A673 (cell line): Measurements from ENCODE around the gene JOSD2. TPM values are rescaled to one million over a fixed set of nuclear protein-coding genes. Genes with fewer than 3 reads are reported as not detected.

Source experiments
- BruUV-seq: library from RNA; stranded (reverse); fragments of 400-500 nt; replicated peaks from 2 replicates; lab custom pipeline; 2021; lab: Mats Ljungman, UMichigan
- CTCF ChIA-PET: fragments of 300-600 bp; sonication (Branson Sonifier 250); formaldehyde crosslinking; loops from one replicate; lab custom pipeline; 2022; ENCODE audit warnings: antibody characterized with exemption; lab: Charles Lee
- POLR2A ChIA-PET: fragments of 300-600 bp; sonication (Branson Sonifier 250); formaldehyde crosslinking; loops from one replicate; lab custom pipeline; 2022; ENCODE audit warnings: antibody characterized with exemption; ENCODE audit not compliant: low non-redundant PET; lab: Charles Lee
- DNase-seq: peaks from one replicate; pipeline ENCODE4 v3.0.0-alpha.2; 2015; ENCODE audit warnings: low spot score
- H3K27ac ChIP-seq: fragments of 200-600 bp; sonication (generic); 2 replicates; pipeline ENCODE4 v1.5.1; 2016; ENCODE audit warnings: mixed run types, low read depth, mild to moderate bottlenecking, mixed read lengths, antibody characterized with exemption, low read length; ENCODE audit not compliant: poor library complexity, severe bottlenecking
- H3K27me3 ChIP-seq: fragments of 200-600 bp; sonication (generic); replicated peaks from 2 replicates; pipeline ENCODE4 v1.6.1; 2017; ENCODE audit warnings: mixed run types, low read depth, mild to moderate bottlenecking, mixed read lengths, antibody characterized with exemption, low read length; ENCODE audit not compliant: insufficient read depth, poor library complexity
- H3K36me3 ChIP-seq: fragments of 200-600 bp; sonication (generic); 2 replicates; pipeline ENCODE4 v1.6.1; 2016; ENCODE audit warnings: mixed run types, mild to moderate bottlenecking, mixed read lengths, antibody characterized with exemption, low read length; ENCODE audit not compliant: insufficient read depth, poor library complexity, severe bottlenecking
- H3K4me1 ChIP-seq: fragments of 200-600 bp; sonication (generic); 2 replicates; pipeline ENCODE4 v1.6.1; 2017; ENCODE audit warnings: mixed run types, mild to moderate bottlenecking, mixed read lengths, antibody characterized with exemption, low read length; ENCODE audit not compliant: insufficient read depth, poor library complexity, severe bottlenecking
- H3K4me3 ChIP-seq: fragments of 200-600 bp; sonication (generic); 2 replicates; pipeline ENCODE4 v1.5.1; 2016; ENCODE audit warnings: low read depth, mixed run types, mild to moderate bottlenecking, mixed read lengths, low read length; ENCODE audit not compliant: poor library complexity, severe bottlenecking
- H3K9me3 ChIP-seq: fragments of 200-600 bp; sonication (generic); 2 replicates; pipeline ENCODE4 v1.6.1; 2016; ENCODE audit warnings: mixed run types, low read depth, mild to moderate bottlenecking, mixed read lengths, antibody characterized with exemption, low read length; ENCODE audit not compliant: poor library complexity, severe bottlenecking
- CTCF ChIP-seq: fragments of 300-800, 200-600 bp; sonication (generic); conservative IDR thresholded peaks from 2 replicates; pipeline ENCODE4 v1.5.1; 2017; ENCODE audit warnings: low read depth, mild to moderate bottlenecking, antibody characterized with exemption, low read length, moderate library complexity, mixed read lengths
- EZH2 ChIP-seq: fragments of 200-600 bp; sonication (generic); IDR thresholded peaks from 2 replicates; pipeline ENCODE4 v1.6.1; 2017; ENCODE audit warnings: borderline replicate concordance, low read depth, mild to moderate bottlenecking, mixed read lengths, antibody characterized with exemption, low read length; ENCODE audit not compliant: poor library complexity, severe bottlenecking
- intact Hi-C: fragments of 100-400 bp; cut with micrococcal nuclease; formaldehyde crosslinking; loops from one replicate; pipeline ENCODE4 v1.10.0; 2022; ENCODE audit not compliant: unreplicated experiment
- total RNA-seq: library from RNA; stranded (reverse); gene quantifications from 2 replicates; pipeline ENCODE4 v1.2.3, GENCODE V29; 2021

JOSD2 gene
- total RNA-seq, 1 experiment from 2014 or later = 26.8 TPM

- Histone ChIP-seq H3K27me3 (peaks cover 52% of the 10 kb centered on the region), H3K9me3 (peaks cover 8% of the 10 kb centered on the region), H3K27ac (no peak overlapping the region), H3K36me3 (no peaks in the 10 kb centered on the region), H3K4me3 (no peak overlapping the region), H3K4me1 (no peaks in the 10 kb centered on the region)
- TF ChIP-seq EZH2 = no peak
- no peak for TF ChIP-seq CTCF
- BruUV-seq = no TSS peak
- ChIA-PET POLR2A (no interaction called here), CTCF (interaction anchor here (0.7 kb wide), 1 partner anchor 211 kb away, joined by 3 read pairs; no protein-coding TSS in a partner anchor)
- intact Hi-C loops = no loop called here
- no peak for DNase-seq
Measured at GRCh38 chr19:50488389-50489194, 22.4 kb downstream of the JOSD2 start.

GRCh38 chr19:50486823-50487515 is 24.0 kb downstream of the JOSD2 start:
- CTCF ChIA-PET = interaction anchor here (0.5 to 0.9 kb wide), 2 partner anchors 22 to 183 kb away, joined by 3 to 10 read pairs; no protein-coding TSS in a partner anchor
- Histone ChIP-seq H3K4me3 (no peak overlapping the region), H3K36me3 (no peaks in the 10 kb centered on the region), H3K9me3 (peaks cover 8% of the 10 kb centered on the region), H3K27me3 (peaks cover 36% of the 10 kb centered on the region), H3K27ac (no peak overlapping the region), H3K4me1 (no peaks in the 10 kb centered on the region)
- peak; percentile 67 for TF ChIP-seq CTCF
- TF ChIP-seq EZH2 = no peak
- peak; percentile 78 for DNase-seq
- no TSS peak for BruUV-seq
- POLR2A ChIA-PET = no interaction called here
- intact Hi-C loops = no loop called here

DNA sequence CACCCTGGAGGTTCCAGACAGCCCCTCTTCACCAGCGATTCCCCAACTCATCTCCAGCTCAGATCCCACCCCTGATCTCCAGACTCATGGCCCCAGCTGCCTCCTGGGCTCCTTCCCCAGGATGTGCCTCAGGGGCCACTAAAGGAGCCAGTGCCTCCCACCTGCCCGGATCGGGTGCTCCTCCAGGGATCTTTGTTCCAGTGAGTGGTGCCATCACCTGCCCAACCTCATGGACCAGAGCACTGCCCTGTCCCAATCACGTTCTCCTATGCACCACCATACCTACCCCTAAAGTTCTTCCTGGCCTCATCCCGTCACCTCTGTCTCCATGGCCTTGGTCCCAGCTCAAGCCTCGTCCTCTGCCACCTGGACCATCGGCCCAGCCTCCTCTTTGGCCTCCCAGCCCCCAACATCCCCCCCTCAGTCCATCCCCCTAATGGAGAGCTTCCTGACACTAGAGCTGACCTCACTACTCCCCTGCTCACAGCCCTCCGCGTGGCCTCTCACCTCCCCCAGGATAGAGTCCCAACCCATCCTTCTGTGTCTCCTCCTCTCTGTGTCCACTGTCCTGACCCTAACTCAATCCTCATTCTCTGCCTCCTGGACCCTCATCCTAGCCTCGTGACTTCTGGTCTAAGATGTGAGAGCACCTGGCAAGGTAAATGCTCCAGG is 25.6 kb downstream of the JOSD2 start:
- intact Hi-C loops = no loop called here
- no peak overlapping the region for H3K4me3 ChIP-seq
- no TSS peak for BruUV-seq
- no peaks in the 10 kb centered on the region for H3K4me1 ChIP-seq
- peaks cover 8% of the 10 kb centered on the region for H3K9me3 ChIP-seq
- H3K27me3 ChIP-seq = peaks cover 21% of the 10 kb centered on the region
- DNase-seq = no peak
- peaks cover 5% of the 10 kb centered on the region for H3K36me3 ChIP-seq
- H3K27ac ChIP-seq = no peak overlapping the region
- POLR2A ChIA-PET = no interaction called here
- TF ChIP-seq EZH2 (no peak), CTCF (no peak)
- CTCF ChIA-PET = no interaction called here
